8988T (cell line): ENCODE data around the gene LY6G6D.
A peak's percentile ranks its signal among the peaks of the same experiment; 100 is the strongest.
"Not testable (repeated sequence)": the region's sequence is repeated elsewhere in the genome, so short reads cannot be mapped to it uniquely, and the experiment has no call there.

ENCODE experiments used
- DNase-seq: peaks from one replicate; pipeline ENCODE4 v3.0.0; 2011

The LY6G6D gene

DNA sequence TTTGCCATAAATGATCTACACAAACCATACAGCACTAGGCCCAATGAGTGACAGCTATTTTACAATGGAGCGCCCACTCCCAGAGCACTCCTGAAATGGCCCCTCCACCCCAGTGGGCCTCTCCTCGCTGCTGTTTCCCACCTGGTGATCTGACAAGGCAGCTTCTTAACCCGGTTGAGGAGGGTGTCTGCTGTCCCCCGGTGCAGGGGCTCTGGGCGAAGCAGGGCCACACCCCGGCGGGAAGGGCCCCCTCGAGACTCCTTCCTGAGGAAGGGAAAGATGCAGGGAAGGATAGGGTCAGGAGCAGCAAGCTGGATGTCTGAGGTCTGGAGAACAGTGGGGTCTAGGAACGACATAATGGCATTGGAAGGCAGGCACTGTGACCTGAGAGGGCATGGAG, 22.3 kb upstream of the LY6G6D start:
- DNase-seq = no peak

DNA sequence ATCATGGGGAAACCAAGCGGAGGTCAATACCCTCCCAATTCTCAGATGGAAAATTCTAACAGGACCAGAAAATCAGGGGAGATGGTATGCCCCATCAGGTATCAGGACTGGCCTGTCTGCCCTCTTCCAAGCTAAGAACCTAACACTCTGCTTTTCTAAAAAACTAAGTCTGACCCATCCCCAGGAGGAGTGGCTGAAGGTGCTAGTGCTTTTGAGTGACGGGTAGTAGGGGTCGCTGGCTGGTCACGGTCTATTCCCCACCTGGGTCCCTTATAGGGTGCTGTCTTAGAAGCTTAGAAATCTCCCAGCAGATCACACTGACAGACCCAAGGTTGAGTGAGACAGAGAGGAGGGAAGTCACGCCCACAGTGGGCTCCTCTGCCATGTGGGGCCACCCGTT, 21.6 kb upstream of the LY6G6D start:
- no peak for DNase-seq

DNA sequence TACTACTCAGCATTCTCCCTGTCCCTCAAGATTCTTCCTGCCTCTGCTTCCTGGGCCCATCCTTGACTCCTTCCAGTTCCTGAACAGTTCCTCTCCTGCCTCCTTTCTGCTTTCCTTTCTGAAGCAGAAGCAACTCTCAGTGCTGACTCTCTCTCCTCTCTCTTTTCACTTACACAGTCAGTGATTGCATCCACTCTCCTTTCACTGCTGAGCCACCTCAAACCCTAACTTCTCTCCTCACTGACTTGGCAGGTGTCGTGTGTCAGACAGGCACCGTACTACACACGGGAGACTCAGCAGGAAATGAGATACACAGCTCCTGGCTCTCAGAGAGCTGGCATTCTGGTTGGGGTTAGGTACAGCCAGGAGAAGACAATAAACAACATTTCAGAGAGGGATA, 17.6 kb upstream of the LY6G6D start:
- DNase-seq = no peak

DNA sequence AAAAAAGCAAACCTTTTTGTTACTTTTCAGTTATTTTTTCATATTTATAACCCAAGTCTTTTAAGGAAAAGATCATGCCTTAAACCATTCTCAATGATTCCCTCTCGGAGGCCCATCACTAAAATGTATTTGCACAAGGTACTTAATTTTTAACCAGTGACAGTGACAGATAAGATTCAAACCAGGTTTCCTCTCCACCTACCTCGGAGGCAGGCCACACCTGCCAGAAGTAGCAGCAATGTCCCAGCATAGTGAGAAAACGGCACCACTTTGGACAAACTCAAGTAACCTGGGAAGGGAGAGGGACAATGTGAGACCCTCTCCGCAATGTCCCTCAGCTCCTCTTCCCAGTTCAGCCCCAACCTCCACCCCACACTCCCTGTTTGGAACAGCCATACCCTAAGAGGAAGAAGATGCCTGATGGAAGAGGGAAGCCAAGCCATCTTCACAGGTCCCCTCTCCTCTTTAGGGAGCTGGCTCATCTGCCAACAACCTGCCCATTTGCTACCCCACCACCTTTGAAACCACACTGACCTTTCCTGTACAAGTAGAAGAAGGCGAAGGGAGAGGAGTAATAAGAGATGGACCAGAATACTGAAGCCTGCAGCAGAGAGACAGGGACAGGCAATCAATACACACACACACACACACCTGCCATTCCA, 14.3 kb upstream of the LY6G6D start:
- no peak for DNase-seq

DNA sequence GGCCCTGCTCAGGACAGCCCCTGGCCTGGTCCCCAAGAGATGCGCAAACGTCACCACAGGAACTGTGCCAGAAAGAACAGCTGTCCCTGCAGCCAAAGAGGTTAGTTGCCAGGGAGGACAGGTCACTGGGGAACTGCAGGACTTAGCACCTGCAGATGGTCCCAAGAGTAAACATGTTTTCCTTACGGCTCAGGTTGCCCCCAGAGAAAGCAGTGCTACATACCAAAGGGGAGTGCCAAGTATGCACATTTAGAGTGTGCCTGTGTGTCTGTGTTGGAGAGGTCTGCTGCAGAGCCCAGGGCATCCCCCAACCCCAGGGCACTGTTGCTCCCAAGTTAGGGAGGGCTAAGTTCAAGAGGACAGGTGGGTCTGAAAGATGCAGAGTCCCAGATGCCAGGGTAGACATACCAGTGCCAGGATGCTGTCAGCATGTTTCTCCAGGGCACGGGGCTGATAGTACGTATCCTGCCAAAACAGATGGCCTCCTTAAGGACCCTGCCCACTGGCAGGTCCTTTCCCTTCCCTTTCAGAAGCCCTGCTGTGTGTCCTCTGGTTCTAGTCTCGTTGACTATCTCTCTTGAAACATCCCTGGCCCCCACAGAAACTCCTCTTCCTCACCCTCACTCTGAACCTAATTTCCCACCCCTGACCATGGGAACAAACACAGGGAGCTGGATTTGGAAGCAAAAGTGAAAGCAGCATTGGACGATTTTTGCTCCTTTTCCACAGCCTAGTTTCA, 13.3 kb upstream of the LY6G6D start:
- no peak for DNase-seq

DNA sequence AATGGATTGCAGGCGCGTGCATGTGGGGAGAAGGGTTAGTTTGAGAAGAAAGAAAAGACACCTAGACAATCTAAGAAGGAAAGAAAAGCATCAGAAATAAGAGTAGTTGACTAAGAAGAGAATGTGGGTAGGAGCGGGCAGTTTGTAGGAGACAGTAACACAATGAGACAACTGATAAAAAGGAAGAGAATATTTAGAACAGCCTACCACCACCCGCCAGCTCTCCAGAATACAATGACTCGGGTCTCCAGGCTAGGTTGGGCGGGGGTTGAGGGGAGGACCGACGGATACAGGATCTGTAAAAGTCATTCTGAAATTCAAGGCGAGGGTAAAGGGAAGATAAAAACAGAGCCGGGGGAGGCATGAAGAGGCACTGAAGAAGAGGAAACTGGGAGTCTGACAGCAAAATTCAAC, 12.7 kb upstream of the LY6G6D start:
- DNase-seq = no peak

DNA sequence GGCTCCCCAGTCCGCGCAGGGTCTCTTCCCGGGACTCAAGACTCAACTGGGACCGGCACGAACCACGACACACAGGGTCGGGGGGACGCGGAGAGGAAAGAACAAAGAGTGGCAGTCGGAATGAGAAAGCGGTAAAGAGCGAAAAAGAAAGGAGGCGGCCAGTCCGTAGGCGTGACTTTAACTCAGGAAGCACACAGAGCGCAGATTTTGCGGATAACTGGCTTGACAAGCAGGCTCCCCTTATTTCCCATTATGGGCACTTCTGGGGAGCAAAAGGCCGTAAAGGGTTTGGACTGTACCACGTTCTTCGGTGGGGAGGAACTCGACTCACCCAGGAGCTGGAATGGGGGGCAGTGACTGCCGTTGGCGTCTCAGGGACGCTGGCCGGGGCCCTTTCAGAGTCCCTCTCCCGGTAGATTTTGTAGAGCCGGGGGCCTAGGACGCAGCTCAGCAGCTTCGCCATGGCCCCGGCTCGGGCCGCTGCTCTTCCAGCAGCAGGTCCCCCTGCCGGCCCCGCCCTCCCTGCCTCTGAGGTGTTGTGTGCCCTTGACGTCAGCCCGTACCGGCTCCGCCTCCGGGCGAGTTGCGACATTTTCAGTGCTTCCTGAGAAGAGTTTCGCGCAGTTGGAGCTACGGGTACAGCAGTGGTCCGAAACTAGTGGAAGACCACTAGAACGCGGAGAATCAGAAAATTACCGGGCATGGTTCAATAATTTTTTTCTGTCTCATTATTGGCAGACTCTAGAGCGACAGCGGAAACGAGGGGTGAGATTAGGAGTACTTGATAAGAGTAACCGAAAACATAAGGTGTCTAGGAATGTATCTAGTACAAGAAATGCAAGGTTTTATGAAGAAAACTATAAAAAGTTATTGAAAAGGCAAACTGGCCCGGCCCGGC, 12.1 kb upstream of the LY6G6D start, which contains the start of gene ABHD16A:
Gene ABHD16A (minus strand): TSS at position 506 of the 898 bp plus-strand sequence. CDS start 43 bp downstream, at position 463.
- DNase-seq = peak; percentile 95

DNA sequence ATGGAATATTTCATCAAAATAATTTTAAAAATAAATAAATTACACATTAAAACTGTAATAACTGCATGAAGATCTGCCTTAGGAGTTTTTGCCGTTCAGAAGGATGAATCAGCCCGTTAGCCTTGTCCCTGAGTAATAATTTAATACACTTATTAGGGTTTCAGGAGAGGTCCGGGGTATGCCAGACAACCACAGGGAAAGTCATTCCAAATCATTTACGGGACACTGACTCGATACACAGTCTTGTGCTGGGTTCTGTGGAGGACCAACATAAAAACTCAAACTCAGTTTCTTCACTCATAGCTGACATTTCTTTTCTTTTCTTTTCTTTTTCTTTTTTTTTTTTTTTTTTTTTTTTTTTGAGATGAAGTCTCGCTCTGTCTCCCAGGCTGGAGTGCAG, 9.2 kb upstream of the LY6G6D start:
- no peak for DNase-seq

DNA sequence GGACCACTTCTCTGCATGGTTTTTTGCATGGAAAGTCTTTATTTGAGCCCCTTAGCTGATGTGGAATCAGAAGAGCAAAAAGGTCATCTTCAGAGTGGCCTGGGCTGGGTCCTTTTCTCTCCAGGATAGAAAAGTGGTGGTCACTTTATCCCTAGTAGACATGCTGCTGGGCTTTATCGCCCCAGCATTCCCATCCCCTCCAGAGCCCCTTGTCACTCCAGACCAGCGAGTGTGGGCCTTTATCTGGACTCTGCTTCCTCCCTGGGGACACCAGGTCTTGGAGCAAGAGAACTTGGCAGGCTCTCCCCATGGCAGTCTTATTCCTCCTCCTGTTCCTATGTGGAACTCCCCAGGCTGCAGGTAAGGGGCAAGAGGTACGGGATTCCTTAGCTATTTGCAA, 8.5 kb upstream of the LY6G6D start, which contains the start of gene LY6G6F:
Gene LY6G6F (plus strand): TSS at position 268 of the 400 bp plus-strand sequence. CDS start 41 bp downstream, at position 309.
- DNase-seq = no peak

DNA sequence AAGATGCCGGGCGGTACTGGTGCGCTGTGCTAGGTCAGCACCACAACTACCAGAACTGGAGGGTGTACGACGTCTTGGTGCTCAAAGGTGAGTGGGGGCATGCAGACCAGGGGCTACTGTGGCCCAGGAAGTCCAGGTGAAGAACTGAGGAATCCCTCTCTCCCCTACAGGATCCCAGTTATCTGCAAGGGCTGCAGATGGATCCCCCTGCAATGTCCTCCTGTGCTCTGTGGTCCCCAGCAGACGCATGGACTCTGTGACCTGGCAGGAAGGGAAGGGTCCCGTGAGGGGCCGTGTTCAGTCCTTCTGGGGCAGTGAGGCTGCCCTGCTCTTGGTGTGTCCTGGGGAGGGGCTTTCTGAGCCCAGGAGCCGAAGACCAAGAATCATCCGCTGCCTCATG, 7.4 kb upstream of the LY6G6D start:
- no peak for DNase-seq

DNA sequence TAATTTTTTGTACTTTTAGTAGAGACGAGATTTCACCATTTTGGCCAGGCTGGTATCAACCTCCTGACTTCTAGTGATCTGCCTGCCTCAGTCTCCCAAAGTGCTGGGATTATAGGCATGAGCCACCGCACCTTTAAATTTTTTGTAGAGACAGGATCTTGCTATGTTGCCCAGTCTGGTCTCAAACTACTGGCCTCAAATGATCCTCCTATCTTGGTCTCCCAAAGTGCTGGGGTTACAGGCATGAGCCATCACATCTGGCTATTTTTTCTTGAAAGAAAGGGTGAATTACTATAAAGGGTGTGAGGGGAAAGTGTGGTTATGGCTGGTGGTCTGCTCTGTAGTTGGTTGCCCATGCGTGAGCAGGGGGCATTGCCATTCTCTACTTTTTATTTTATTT, 6.9 kb upstream of the LY6G6D start:
- no peak for DNase-seq

DNA sequence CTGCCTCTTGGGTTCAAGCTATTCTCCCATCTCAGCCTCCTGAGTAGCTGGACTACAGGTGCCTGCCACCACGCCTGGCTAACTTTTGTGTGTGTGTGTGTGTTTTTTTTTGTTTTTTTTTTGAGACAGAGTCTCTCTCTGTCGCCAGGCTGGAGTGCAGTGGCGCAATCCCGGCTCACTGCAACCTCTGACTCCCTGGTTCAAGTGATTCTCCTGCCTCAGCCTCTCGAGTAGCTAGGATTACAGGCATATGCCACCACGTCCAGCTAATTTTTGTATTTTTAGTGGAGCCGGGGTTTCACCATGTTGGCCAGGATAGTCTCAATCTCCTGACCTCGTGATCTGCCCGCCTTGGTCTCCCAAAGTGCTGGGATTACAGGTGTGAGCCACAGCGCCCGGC, 6.0 kb upstream of the LY6G6D start:
- not testable (repeated sequence) for DNase-seq

DNA sequence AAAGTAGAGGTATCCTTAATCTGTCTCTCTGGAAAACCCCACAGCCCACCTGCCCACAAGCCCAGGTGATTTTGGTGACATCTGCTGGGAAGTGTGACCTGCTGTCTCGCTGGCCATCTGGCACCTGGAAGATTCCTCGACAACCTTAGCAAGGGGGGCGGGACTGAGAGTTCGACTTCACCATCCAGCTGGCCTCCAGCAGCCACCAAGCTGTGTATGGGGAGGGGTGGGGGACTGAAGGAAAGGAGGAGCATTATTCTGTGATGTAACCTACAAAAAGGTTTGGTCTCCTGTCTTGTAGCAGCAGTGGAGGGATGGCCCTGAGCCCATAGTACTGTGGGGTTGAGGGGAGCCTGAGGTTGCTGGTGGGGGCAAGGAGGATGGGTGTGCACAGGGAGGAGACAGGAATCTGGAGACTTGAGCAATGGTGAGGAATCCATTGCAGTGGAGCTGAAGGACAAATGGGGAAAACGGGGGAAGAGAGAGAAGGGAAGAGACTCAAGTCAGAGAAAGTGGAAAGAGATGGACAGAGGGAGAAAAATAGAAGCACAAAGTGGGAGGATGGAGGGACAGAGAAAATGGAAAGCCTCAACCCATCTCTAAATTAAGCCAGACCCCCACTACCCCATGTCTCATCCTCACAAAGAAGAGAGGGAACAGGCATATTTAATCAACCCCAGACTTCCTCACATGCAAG, 4.5 kb upstream of the LY6G6D start:
- DNase-seq = no peak

DNA sequence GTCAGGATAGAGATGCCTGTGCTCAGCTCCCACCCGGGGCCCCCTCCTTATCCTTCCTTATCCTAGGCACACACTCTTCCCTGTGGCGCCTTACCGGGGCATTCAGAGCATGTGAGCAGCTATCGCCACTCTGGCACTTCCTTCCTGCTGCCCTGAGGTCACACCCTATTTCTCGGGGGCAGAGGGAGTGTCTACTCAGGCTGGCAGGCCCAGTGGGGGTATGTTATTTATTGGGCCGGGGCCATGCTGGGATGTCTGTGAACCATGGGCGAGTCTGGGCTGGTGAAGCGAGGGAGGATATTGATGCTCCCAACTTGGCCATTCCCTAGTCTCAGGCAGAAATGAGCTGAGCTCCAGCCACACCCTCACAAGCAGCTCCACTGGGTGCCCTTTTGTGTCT, 3.9 kb upstream of the LY6G6D start:
- DNase-seq = no peak

DNA sequence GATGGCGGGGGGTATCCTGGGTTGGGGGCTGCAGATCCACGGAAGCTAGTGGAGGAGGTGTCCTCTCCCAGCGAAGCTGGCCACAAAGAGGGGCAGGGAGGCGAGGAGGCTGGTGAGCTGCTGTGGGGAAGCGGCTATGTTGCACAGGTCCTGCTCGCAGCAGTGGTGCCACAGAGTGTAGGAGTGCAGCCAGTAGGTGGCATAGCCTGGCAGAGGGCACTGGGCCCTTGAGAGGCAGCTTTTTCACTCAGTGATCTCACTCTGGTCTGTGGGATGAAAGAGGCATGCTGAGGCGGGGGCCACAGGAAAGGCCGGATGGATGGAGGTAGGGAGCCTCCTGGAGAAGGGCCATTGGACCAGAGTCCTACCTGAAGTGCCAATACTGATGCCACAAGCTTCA, 2.9 kb upstream of the LY6G6D start:
- peak; percentile 75 for DNase-seq

DNA sequence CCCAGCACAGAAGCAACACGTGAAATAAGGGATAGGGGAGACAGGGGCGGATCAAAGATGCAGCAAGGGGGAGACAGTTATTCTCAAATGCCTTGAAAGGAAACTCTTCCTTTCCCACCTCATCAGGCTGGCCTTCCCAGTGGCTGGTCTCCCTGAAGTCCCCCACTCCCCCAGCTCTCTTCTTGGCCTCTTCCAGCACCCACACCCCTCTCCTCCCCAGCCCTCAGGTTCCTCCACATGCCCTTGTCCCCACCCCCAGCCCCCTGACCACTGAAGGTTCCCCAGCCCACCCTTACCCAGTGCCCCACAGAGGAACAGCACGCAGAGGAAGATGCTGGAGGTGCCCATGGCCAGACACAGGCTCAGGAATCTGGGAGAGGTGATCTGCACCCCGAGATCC, 1.7 kb upstream of the LY6G6D start:
- DNase-seq = no peak

DNA sequence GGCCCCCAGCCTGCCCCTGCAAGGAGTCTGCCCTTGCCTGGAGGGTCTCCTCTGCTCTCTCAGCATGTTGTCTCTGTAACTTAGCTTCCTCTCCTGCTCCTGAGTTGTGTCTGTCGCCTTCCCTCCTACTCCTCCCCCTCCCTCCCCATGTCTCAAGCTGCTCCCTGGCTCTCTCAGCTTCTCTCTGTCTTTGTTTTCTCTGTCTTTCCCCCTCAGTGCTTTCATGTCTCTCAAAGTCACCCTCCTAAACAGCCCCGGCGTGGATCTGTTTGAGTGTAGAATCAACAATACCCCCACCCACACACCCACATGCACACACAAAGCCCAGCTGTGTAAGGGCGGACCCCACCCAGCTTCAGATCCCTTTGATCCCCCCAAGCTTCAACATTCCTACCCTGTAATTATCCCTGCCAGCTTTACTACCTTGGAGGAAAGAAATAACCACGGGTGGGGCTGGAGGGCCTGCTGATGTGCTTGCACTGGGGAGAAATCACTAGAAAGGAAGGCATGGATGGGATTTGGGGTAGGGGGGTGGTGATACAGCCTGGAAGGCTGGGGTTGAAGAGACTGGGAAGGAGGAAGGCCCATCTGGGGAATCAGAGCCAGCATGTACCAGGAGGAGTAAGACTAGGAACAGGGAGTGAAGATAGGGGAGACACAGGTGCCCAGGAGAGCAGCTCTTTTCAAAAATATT, 1.0 kb upstream of the LY6G6D start:
- no peak for DNase-seq

DNA sequence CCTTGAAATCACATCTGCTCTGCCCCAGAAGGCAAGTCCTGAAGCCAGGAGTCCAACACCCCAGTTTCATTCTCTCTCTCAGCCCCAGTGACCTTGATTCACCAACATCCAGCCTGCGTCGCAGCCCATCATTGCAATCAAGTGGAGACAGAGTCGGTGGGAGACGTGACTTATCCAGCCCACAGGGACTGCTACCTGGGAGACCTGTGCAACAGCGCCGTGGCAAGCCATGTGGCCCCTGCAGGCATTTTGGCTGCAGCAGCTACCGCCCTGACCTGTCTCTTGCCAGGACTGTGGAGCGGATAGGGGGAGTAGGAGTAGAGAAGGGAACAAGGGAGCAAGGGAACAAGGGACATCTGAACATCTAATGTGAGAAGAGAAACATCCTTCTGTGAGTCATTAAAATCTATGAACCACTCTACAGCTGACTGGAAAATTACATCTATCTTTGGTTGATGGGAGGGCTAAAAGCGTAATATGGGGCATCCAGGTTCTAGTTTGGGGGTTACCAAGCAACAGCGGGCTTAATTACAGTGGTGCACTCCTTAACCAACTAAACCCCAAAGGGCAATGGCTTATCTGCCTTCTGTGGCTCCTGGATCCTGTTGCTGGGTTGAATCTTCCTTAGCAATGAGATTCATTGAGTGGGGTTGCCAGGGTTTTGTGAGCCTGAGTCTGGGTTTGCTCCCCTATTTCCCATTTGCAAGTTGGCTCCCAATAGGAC, 2.5 kb downstream of the LY6G6D start:
- no peak for DNase-seq

DNA sequence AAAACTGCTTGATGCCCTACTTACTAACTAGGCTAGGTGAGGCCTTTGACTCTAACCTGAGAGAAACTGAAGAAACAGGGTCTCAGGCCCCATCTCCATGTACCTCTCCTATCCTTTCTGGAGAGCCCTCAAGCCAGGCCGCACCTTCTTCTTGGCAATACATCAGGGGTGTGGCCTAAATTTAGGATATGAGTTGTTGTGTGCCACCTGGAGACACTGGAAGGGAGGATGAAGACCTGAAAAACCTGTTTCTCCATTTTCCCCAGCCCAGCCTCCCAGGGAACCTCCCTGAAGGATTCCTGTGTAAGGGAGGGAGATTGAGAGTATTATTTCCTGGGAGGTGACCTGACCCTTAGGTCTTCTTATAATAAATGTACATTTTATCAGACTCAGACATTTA, 3.1 kb downstream of the LY6G6D start:
- DNase-seq = no peak

DNA sequence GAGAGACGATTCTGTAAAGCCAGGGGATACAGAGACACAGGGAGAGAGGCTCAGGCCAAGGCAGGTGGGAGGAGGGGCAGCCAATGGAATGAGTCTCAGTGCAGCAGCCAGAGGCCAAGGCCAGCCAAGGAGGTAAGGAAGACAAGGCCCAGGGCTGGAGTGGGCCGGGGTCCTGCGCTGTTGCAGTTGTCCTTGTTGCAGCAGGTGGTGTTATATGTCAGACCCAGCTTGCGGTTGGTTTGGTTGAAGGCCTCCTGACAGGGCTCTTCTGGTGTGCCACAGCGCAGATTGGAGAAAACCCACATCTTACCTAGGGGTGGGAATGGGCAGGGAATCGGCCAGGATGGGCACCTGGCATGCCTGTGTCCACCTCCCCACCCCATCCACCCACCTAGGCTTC, 3.9 kb downstream of the LY6G6D start:
- DNase-seq = no peak

DNA sequence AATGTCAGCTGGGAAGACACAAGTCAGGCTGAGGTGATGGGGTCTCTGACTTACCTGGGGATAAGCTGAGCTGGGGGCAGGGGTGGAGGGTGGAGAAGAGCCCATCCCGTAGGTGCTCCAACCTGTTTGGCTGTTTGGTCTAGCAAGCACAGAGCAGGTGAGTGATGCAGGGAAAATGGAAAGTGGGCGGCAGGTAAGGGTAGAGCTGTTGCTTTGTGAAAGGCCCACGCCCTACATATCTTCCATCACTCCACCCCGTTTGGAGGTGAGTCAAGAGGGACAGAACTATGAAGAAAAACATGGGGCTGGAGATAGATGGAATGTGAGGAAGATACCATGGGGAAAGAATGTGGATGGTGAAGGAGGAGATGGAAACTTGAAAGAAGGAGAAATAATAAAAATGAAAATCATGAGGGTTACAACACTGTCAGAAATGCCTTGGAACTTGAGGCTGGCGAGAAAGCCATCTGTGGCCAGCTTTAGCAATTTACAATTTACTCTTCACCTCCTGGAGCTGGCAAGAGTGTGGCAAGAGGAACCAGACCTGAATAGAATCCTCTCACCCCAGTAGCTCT, 5.1 kb downstream of the LY6G6D start:
- DNase-seq = no peak
